Nephron (organoid): ENCODE results near the gene TMEM233.

Source experiments
- H3K27ac Mint-ChIP-seq, 3 experiments: 2 replicates each; pipeline ENCODE4 v1.8.0; 2020; ENCODE audit warnings: mixed read lengths in 3 of 3, mild to moderate bottlenecking in 2 of 3, moderate library complexity in 1 of 3
- H3K27me3 Mint-ChIP-seq: 2 replicates; pipeline ENCODE4 v1.8.0; 2021; ENCODE audit warnings: low read depth, mild to moderate bottlenecking, moderate library complexity, mixed read lengths
- H3K36me3 Mint-ChIP-seq: 2 replicates; pipeline ENCODE4 v1.8.0; 2020; ENCODE audit warnings: low read depth, mixed read lengths
- H3K4me1 Mint-ChIP-seq: 2 replicates; pipeline ENCODE4 v1.8.0; 2020; ENCODE audit warnings: mixed read lengths
- H3K4me3 Mint-ChIP-seq, 3 experiments: 2 replicates each; pipeline ENCODE4 v1.8.0; 2020; ENCODE audit warnings: mild to moderate bottlenecking in 3 of 3, mixed read lengths in 3 of 3, moderate library complexity in 2 of 3
- H3K9me3 Mint-ChIP-seq: 2 replicates; pipeline ENCODE4 v1.8.0; 2020; ENCODE audit warnings: mixed read lengths
- CTCF ChIP-seq, 3 experiments: fragments of 200-600 bp; sonication (generic); IDR thresholded peaks; one replicate each; pipeline ENCODE4 v1.5.0; 2021; ENCODE audit warnings: antibody characterized with exemption in 3 of 3; ENCODE audit not compliant: unreplicated experiment in 3 of 3

Gene TMEM233

GRCh38 chr12:119631930-119632678 lies 38.5 kb downstream of the TMEM233 start:
- no peak for TF ChIP-seq CTCF (IDR thresholded peaks at IDR 0.05; ENCODE audit: unreplicated experiment in 3 of 3)
- Mint-ChIP-seq H3K9me3 (no peaks in the 10 kb centered on the region), H3K4me1 (peaks cover 8% of the 10 kb centered on the region), H3K36me3 (no peaks in the 10 kb centered on the region), H3K4me3 (no peak overlapping the region), H3K27ac (no peak overlapping the region), H3K27me3 (peaks cover 13% of the 10 kb centered on the region)

GRCh38 chr12:119634743-119635142 lies 41.2 kb downstream of the TMEM233 start:
- no peak for TF ChIP-seq CTCF (IDR thresholded peaks at IDR 0.05; ENCODE audit: unreplicated experiment in 3 of 3)
- no peaks in the 10 kb centered on the region for H3K36me3 Mint-ChIP-seq
- peaks cover 8% of the 10 kb centered on the region for H3K4me1 Mint-ChIP-seq
- H3K27me3 Mint-ChIP-seq, result peaks cover 13% of the 10 kb centered on the region
- no peak overlapping the region for H3K4me3 Mint-ChIP-seq
- no peaks in the 10 kb centered on the region for H3K9me3 Mint-ChIP-seq
- peak overlapping the region in 1 of 3 experiments; percentile 39 for H3K27ac Mint-ChIP-seq

DNA sequence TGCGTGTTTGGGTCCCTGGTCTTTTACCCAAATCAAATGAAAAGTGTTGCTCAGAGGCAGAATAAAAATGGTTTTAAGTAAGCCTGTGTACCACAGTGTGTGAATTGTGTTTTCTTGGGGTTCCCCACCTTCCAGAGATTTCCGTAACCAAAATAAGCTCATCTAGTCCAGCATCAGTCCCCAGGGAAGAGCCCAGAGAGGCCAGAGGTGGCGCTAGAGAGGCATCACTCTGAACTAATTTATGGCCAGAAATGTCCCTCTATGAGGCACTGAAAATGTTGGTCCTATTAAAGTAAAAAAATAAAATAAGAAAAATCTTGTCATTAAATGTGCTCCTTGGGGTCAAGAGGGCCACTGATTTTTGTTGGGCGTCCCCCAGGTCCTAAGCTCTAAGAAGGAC lies 49.4 kb downstream of the TMEM233 start:
- Mint-ChIP-seq H3K9me3 (peaks cover 2% of the 10 kb centered on the region), H3K4me3 (no peak overlapping the region), H3K27me3 (peaks cover 3% of the 10 kb centered on the region), H3K36me3 (no peaks in the 10 kb centered on the region), H3K27ac (no peak overlapping the region), H3K4me1 (peaks cover 10% of the 10 kb centered on the region)
- no peak for TF ChIP-seq CTCF (IDR thresholded peaks at IDR 0.05; ENCODE audit: unreplicated experiment in 3 of 3)

DNA sequence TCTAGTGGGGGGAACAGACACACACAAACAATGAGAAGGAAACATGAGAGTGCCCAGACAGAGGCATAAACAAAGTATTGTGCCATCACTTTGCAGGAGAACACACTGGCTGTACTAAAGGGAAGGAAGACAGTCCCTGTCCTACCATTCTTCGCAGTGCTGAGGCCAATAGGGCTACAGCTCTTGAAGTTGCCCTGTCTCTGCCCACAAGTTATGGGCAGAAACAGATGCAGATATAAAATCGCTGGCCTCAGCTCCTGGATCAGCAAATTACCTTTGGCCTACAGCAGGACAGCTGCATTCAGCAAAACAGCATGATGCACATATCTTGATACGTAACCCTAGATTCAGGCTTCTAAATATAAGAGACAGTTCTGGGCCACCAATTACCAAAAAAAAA lies 51.4 kb downstream of the TMEM233 start:
- H3K4me3 Mint-ChIP-seq, result peak overlapping the region in 1 of 3 experiments; percentile 32
- peaks cover 2% of the 10 kb centered on the region for H3K9me3 Mint-ChIP-seq
- peaks cover 10% of the 10 kb centered on the region for H3K4me1 Mint-ChIP-seq
- H3K27ac Mint-ChIP-seq, result no peak overlapping the region
- no peak for TF ChIP-seq CTCF (IDR thresholded peaks at IDR 0.05; ENCODE audit: unreplicated experiment in 3 of 3)
- peaks cover 3% of the 10 kb centered on the region for H3K27me3 Mint-ChIP-seq
- no peaks in the 10 kb centered on the region for H3K36me3 Mint-ChIP-seq

DNA sequence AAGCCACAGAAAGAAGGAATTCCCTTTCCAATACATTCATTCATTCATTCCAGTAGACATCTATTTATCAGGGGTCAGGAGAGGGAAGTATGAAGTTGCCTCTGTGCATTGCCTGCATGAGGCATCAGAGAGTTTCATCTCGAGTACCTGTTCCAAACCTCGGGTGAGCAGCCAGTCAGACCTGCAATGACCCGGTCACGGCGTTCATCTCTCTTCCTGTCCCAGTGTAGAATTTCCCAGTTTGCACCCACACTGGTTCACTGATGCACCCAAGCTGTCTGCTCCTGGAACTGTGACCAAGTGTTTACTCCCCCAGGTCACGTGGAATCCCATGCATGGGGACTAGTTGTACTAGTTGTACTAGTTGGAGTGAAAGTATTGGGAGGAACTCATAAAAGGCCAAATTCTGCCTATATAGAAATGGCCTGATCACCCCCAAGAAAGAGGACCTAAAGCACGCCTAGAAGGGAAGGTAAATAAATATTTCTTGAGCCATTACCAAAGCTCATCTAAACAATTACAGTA lies 52.0 kb downstream of the TMEM233 start:
- Mint-ChIP-seq H3K4me3 (no peak overlapping the region), H3K27ac (no peak overlapping the region), H3K27me3 (peaks cover 1% of the 10 kb centered on the region), H3K4me1 (peaks cover 10% of the 10 kb centered on the region), H3K36me3 (no peaks in the 10 kb centered on the region), H3K9me3 (peaks cover 2% of the 10 kb centered on the region)
- TF ChIP-seq CTCF (IDR thresholded peaks at IDR 0.05; ENCODE audit: unreplicated experiment in 3 of 3), result no peak
